ENCODE data around the gene TRIM37.

DNA sequence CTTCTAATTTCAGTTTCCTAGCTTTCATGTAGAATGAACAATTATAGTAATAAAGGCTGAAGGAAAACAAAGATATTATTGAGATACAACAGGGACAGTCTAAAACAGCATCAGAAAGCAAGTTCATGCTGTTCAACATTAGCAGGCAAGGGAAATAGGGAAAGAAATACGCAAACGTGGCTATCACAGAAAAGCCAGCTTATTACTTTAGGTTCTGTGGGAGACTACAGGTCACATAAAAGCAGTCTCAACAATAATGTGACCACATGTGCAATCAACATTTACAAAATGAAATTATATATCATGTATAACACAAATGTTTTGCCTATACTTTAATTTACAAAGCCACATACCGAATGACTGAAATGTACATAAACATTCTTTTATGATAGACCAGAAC, 4.9 kb upstream of the TRIM37 start:
- TF ChIP-seq CTCF (optimal IDR thresholded peaks at IDR 0.05 in 1 of 3, IDR thresholded peaks at IDR 0.05 in 1 of 3, conservative IDR thresholded peaks at IDR 0.05 in 1 of 3; ENCODE audit: extremely low read depth in 1 of 3, insufficient read depth in 2 of 3, low read length in 3 of 3): no peak
- TF ChIP-seq EZH2 (IDR thresholded peaks at IDR 0.05; ENCODE audit: low read length): no peak

All from keratinocyte (primary cell).